SK-N-SH treated with all-trans-retinoic acid at 6 μM for 48 hours (cell line): ENCODE data around the gene TMEM119.

Experiments used
- ATAC-seq: fragments of 200-7000 bp; cut with Tn5 transposase; 3 replicates; pipeline ENCODE4 v1.9.1; 2020; ENCODE audit warnings: mild to moderate bottlenecking, moderate library complexity
- BACH2 ChIP-seq: fragments of 250-450 bp; sonication (Bioruptor Pico); IDR thresholded peaks from 2 replicates; pipeline ENCODE4 v1.9.0; 2021; ENCODE audit warnings: mild to moderate bottlenecking, borderline replicate concordance
- CSDC2 ChIP-seq: fragments of 250-450 bp; sonication (Bioruptor Pico); IDR thresholded peaks from 2 replicates; pipeline ENCODE4 v1.5.0; 2020; ENCODE audit warnings: mild to moderate bottlenecking, moderate library complexity
- CSRNP3 ChIP-seq: fragments of 250-450 bp; sonication (Bioruptor Pico); IDR thresholded peaks from 2 replicates; pipeline ENCODE4 v1.5.1; 2021; ENCODE audit warnings: mild to moderate bottlenecking, moderate library complexity
- ESRRG ChIP-seq: fragments of 250-450 bp; sonication (Bioruptor Pico); IDR thresholded peaks from 2 replicates; pipeline ENCODE4 v1.6.1; 2021; ENCODE audit warnings: mild to moderate bottlenecking
- GLIS3 ChIP-seq: fragments of 250-450 bp; sonication (Bioruptor Pico); IDR thresholded peaks from 2 replicates; pipeline ENCODE4 v1.5.0; 2020; ENCODE audit warnings: mild to moderate bottlenecking, moderate library complexity
- ISL1 ChIP-seq: fragments of 250-450 bp; sonication (Bioruptor Pico); IDR thresholded peaks from 2 replicates; pipeline ENCODE4 v2.1.2; 2022; ENCODE audit warnings: mild to moderate bottlenecking, moderate library complexity
- OSR1 ChIP-seq: fragments of 250-450 bp; sonication (Bioruptor Pico); IDR thresholded peaks from 2 replicates; pipeline ENCODE4 v1.8.0; 2022; ENCODE audit warnings: moderate library complexity, mild to moderate bottlenecking, inconsistent platforms
- PATZ1 ChIP-seq: fragments of 250-450 bp; sonication (Bioruptor Pico); IDR thresholded peaks from 2 replicates; pipeline ENCODE4 v1.8.0; 2020; ENCODE audit warnings: mild to moderate bottlenecking, moderate library complexity, borderline replicate concordance
- POU6F1 ChIP-seq: fragments of 250-450 bp; sonication (Bioruptor Pico); IDR thresholded peaks from 2 replicates; pipeline ENCODE4 v1.8.0; 2021; ENCODE audit warnings: low read depth, mild to moderate bottlenecking, moderate library complexity, borderline replicate concordance
- PPARA ChIP-seq: fragments of 250-450 bp; sonication (Bioruptor Pico); IDR thresholded peaks from 2 replicates; pipeline ENCODE4 v1.5.0; 2020; ENCODE audit warnings: mild to moderate bottlenecking, borderline replicate concordance
- RARB ChIP-seq: fragments of 250-450 bp; sonication (Bioruptor Pico); IDR thresholded peaks from 2 replicates; pipeline ENCODE4 v1.8.0; 2021; ENCODE audit warnings: mild to moderate bottlenecking, moderate library complexity
- TCF4 ChIP-seq: fragments of 250-450 bp; sonication (Bioruptor Pico); IDR thresholded peaks from 2 replicates; pipeline ENCODE4 v1.8.0; 2021; ENCODE audit warnings: mild to moderate bottlenecking, moderate library complexity, borderline replicate concordance
- TSHZ2 ChIP-seq: fragments of 250-450 bp; sonication (Bioruptor Pico); IDR thresholded peaks from 2 replicates; pipeline ENCODE4 v1.5.0; 2020; ENCODE audit warnings: mild to moderate bottlenecking, moderate library complexity
- ZC3H10 ChIP-seq: fragments of 250-450 bp; sonication (Bioruptor Pico); IDR thresholded peaks from 2 replicates; pipeline ENCODE4 v1.5.1; 2021; ENCODE audit warnings: mild to moderate bottlenecking, moderate library complexity
- ZFP3 ChIP-seq: fragments of 250-450 bp; sonication (Bioruptor Pico); IDR thresholded peaks from 2 replicates; pipeline ENCODE4 v1.5.0; 2020; ENCODE audit warnings: mild to moderate bottlenecking, moderate library complexity
- ZFP30 ChIP-seq: fragments of 450-650 bp; formaldehyde crosslinking; IDR thresholded peaks from 2 replicates; pipeline ENCODE4 v1.5.0; 2022; ENCODE audit warnings: mild to moderate bottlenecking, moderate library complexity
- ZNF70 ChIP-seq: fragments of 450-650 bp; formaldehyde crosslinking; IDR thresholded peaks from 2 replicates; pipeline ENCODE4 v1.5.0; 2020; ENCODE audit warnings: mild to moderate bottlenecking, moderate library complexity
- ZNF8 ChIP-seq: fragments of 450-650 bp; formaldehyde crosslinking; IDR thresholded peaks from 2 replicates; pipeline ENCODE4 v1.5.0; 2020; ENCODE audit warnings: mild to moderate bottlenecking, moderate library complexity
- TF ChIP-seq, protein P1 (sequence below): fragments of 250-450 bp; sonication (Bioruptor Pico); IDR thresholded peaks from 2 replicates; pipeline ENCODE4 v1.5.1; 2020; ENCODE audit warnings: low read depth, mild to moderate bottlenecking, moderate library complexity

TMEM119 gene

GRCh38 chr12:108630481-108631207, 32.8 kb upstream of the TMEM119 start:
- ATAC-seq = peak; percentile 11
- TF ChIP-seq GLIS3 (CRISPR knock-in tag) (no peak), OSR1 (CRISPR knock-in tag) (no peak), ZFP3 (CRISPR knock-in tag) (peak; percentile 89), POU6F1 (CRISPR knock-in tag) (no peak), ZNF8 (CRISPR knock-in tag) (no peak), ISL1 (CRISPR knock-in tag) (no peak)

- TF ChIP-seq, protein P1, sequence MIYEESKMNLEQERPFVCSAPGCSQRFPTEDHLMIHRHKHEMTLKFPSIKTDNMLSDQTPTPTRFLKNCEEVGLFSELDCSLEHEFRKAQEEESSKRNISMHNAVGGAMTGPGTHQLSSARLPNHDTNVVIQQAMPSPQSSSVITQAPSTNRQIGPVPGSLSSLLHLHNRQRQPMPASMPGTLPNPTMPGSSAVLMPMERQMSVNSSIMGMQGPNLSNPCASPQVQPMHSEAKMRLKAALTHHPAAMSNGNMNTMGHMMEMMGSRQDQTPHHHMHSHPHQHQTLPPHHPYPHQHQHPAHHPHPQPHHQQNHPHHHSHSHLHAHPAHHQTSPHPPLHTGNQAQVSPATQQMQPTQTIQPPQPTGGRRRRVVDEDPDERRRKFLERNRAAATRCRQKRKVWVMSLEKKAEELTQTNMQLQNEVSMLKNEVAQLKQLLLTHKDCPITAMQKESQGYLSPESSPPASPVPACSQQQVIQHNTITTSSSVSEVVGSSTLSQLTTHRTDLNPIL (CRISPR knock-in tag) = 0 out of 2 replicates have a peak, but pooled peaks have one; percentile 47
- TF ChIP-seq TSHZ2 (CRISPR knock-in tag) = no peak
- peak; percentile 68 for ATAC-seq
Observed at GRCh38 chr12:108629824-108630476, 32.1 kb upstream of the TMEM119 start.

GRCh38 chr12:108629151-108629550, 31.3 kb upstream of the TMEM119 start:
- no peak for TF ChIP-seq ZFP30 (CRISPR knock-in tag)
- TF ChIP-seq OSR1 (CRISPR knock-in tag) = no peak
- no peak for TF ChIP-seq CSRNP3
- TF ChIP-seq PPARA = no peak
- TF ChIP-seq TCF4 (CRISPR knock-in tag) = no peak
- no peak for TF ChIP-seq ZC3H10 (CRISPR knock-in tag)
- TF ChIP-seq RARB (CRISPR knock-in tag) = no peak
- no peak for TF ChIP-seq ZFP3 (CRISPR knock-in tag)
- TF ChIP-seq PATZ1 (CRISPR knock-in tag) = no peak
- no peak for TF ChIP-seq BACH2 (CRISPR knock-in tag)
- TF ChIP-seq ZNF70 (CRISPR knock-in tag) = no peak
- no peak for TF ChIP-seq POU6F1 (CRISPR knock-in tag)
- TF ChIP-seq CSDC2 (CRISPR knock-in tag) = no peak
- TF ChIP-seq, protein P1 (CRISPR knock-in tag) = no peak
- no peak for TF ChIP-seq ESRRG (CRISPR knock-in tag)
- TF ChIP-seq, all 23 proteins: peak for 0
- no peak for ATAC-seq
